NCI-H82 treated with DMSO at 0.1 percent for 48 hours (cell line): ENCODE results near the gene TMC3.
A peak's percentile ranks its signal among the peaks of the same experiment; 100 is the strongest.
"Not testable (repeated sequence)": the region's sequence is repeated elsewhere in the genome, so short reads cannot be mapped to it uniquely, and the experiment has no call there.

Experiments
- DNase-seq: peaks from one replicate; lab custom pipeline; 2025; ENCODE audit not compliant: unreplicated experiment; lab: John Stamatoyannopoulos, UW

The TMC3 gene

DNA sequence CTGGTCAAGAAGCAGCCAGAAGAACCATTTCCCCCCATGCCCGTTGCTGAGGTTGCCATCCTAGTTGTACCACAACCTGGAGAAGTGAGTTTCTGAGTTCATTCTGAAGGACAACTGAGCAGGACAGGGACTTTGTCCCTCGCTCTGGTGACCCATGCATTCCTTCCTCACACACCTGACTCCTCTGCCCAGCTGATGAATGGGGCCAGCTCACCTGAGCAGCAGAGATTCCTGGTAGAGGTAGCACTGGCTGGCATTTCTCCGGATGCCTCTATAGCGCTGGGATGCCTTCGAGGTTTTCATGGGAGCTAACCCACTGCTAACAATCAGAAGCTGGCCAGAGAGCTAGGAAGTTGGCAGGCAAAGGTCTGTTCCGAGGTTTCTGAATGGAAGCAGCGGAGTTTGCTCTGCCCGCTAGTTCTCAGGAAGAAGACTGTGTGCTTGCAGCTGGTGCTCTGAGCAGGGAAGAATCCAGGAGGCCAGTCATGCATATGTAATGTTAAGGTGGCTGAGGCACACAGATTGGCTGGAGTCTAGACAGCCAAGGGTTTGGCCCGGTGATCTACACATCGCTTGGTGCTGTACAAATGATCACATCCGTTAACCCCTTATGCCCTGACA is at the start of gene TMC3:
TMC3 (minus strand) TSS at position 439 of the 621 bp plus-strand sequence; CDS start at position 303, 136 bp downstream.
- no peak for DNase-seq

DNA sequence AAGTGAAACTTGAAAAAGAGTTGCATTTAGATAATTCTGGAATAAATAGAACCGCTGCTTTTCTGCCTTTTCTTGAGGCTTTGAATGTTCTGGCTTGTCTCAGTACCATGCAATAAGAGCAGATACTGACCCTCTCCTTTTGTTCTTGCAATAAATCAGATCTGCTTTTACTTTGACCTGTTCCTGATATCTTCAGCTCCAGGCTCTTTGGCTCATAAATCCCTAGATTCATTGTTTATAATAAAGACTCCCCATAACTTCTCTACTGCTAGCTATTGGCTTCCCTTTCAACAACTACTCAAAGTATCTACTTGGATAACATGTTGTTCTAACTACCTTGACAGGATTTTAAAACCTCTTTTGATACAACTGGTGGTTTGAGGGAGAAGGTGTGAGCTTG is 47.4 kb upstream of the TMC3 start:
- no peak for DNase-seq

DNA sequence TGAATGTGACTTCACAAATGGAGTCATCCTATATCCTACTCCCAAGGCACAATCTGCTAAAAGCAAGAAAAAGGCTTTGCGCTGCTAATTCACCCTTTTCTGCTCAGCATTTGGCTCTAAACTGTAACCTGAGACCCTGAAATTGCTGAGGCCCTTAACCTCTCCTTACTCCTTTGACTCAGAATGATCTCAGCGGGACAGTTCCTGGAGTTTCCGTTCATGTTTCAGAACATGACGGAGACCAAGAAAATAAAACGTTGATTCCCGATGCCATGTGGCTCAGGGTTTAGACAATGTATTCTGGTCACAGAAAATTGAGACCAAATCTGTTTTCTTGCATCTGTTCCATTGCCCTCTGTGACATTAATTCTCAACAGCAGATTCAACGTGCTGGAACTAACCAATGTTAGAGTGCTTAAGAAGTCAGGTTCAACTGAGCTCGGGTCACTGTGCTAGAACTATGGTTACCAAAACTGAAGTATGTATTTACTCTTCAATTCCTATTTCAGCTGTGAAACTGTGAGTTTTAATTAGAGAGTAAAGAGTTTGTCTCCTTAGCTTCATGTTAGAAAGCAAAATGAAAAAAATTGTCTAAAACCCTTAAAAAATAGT is 45.4 kb upstream of the TMC3 start:
- no peak for DNase-seq

DNA sequence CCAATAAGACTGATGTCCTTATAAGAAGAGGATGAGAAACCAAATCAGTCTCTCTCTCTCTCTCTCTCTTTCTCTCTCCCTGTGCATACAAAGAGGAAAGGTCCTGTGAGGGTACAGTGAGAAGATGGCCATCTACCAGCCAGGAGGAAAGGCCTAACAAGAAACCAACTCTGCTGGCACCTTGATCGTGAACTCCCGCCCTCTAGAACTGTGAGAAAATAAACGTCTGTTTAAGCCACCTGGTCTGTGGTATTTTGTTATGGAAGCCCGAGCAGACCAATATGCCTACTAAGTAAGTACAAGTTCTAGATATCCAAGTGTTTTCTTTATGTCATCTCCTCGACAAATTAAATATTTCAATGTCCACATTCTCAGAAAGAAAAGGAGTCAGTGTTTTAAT is 44.9 kb upstream of the TMC3 start:
- DNase-seq = no peak

DNA sequence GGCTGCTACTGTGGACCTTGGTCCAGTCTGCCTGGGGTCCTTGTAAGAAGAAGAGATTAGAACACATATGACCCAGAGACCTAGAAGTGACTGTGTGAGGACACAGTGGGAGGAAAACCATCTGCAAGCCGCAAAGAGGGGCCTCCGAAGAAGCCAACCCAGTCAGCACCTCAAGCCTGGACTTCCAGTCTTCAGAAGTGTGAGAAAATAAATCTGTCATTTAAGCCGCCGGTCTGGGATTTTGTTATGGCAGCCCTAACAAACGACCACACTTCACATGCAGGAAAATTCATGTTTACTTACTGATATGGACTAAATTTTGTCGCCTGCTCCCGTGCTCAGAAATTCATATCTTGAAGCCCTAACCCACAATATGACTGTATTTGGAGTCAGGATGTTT is 44.4 kb upstream of the TMC3 start:
- no peak for DNase-seq

DNA sequence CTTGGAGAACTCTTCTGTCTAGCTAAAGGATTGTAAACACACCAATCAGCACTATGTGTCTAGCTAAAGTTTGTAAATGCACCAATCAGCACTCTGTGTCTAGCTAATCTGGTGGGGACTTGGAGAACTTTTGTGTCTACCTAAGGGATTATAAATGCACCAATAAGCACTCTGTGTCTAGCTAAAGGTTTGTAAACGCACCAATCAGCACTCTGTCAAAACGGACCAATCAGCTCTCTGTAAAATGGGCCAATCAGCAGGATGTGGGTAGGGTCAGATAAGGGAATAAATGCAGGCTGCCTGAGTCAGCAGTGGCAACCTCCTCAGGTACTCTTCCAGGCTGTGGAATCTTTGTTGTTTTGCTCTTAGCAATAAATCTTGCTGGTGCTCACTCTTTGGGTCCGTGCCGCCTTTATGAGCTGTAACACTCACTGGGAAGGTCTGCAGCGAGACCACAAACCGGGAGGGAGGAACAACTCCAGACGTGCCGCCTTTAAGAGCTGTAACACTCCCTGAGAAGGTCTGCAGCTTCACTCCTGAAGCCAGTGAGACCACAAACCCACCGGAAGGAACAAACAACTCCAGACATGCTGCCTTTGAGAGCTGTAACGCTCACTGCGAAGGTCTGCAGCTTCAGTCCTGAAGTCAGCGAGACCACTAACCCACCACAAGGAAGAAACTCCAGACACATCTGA is 40.4 kb upstream of the TMC3 start:
- not testable (repeated sequence) for DNase-seq

DNA sequence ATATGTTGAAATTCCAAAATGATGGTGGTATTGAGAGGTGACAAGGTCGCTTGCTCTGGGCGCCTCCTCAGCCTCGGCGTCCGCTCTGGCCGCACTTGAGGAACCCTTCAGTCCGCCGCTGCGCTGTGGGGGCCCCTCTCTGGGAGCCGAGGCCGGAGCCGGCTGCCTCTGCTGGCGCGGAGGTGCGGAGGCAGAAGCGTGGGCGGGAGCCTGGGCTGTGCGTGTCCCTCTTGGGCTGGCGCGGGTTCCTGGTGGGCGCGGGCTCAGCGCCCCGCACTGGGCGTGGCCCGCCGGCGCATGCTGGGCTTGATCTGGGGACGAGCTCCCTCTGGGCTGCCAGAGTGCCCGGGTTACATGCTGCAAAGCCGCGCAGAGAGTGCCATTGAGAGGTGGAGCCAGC is 39.8 kb upstream of the TMC3 start:
- DNase-seq = no peak

DNA sequence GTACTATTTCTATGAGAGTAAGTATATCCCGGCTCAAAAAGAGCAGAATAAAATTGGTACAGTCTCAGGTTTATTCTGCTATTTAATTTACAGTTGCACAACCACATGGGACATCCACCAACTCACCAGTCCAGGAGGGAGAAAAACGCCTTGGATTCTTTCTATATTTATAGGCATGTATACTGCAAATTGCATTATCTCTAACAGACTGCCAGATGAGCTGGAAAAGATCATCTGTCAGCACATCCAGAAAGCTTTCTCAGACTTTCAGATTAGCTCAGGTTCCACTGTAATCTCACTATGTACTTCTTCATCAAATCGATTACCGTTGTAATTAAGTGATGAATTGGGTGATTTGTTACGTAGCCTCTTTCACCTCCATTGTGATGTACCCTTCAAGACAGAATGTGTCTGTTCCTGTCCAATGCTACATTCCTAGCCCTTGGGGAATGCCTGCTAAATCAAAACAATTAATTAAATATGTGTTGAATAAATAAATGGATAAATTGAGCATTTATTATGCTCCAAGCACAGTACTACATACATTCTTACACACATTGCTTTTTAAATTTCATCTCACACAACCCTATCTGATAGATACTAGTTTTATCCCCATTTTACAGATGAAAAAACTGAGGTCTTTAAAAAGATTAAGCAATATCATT is 38.1 kb upstream of the TMC3 start:
- peak; percentile 71 for DNase-seq

DNA sequence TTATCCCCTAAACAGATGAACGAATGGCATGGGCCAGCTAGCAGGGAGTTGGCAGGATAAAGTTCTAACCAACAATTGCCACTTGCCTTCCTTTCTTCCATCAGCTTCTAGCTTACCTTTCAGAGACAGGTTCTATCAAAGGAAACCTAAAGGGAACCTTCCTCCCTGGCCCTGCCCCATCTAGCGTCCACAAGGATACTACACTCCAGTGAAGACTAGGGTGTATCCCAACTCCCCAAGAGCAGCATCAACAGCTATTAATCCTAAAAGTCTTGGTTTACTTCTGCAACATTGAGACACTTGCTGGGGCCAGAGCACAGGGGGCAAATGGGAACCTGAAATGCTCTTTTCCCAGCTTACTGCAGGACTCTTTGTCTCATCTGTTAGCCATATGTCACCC is 37.0 kb upstream of the TMC3 start:
- DNase-seq = peak; percentile 20

DNA sequence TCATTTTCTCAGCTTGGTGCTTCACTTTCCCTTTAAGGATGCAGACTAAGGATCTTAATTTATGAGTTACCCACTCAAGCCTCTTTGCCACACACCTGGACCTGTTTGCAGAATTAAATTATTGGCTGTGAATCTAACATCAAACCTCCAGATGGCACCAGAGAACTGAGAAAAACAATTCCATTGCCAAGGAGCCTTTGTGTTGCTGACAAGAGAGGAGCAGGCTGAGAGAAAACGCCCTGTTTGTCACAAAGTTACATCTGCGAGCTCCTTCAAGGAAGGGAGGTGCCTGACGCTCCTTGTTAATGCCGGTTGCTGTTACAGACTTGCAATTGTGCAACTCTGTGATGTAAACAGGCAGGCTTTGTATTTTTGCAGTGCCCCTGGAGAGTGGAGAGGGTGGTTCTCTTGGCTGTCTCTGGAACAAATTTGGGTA is 36.3 kb upstream of the TMC3 start:
- DNase-seq = peak; percentile 36

DNA sequence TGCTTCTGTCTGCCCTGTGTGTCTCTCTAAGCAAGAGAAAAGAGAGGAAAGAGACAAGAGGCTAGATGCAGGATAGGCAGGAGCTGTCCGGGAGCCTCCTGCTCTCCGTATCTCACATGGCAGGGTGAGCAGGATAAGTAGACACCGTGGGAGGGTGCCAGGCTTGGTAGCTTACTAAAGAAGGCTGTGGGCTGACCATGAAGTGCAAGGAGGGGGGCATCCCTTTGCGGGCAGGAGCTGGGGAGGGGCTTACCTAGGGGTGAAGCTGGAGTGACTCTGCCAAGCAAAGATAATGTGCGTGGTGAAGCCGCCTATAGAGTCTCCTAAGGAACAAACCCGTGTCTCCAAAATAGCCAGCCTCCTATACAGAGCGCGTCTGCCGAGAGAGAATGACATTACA is 33.7 kb upstream of the TMC3 start:
- no peak for DNase-seq

DNA sequence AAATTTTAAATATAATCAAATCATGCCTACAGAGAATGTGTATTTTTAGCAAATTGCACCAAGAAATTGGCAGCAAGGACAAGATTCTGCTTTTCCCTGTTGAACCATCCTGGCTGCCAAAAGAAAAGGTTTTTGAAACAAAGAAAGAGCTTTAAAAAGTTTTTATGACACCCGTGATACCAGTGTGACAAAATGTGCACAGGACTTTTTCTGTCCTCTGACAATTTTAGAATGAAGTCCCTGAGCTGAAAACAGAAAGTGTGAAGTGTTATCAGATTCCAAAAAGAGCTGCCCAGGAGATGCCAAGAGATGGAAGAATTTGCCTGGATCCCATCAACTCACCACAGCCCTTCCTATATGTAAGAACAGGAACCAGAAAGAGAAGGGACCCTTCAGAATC is 33.2 kb upstream of the TMC3 start:
- no peak for DNase-seq

DNA sequence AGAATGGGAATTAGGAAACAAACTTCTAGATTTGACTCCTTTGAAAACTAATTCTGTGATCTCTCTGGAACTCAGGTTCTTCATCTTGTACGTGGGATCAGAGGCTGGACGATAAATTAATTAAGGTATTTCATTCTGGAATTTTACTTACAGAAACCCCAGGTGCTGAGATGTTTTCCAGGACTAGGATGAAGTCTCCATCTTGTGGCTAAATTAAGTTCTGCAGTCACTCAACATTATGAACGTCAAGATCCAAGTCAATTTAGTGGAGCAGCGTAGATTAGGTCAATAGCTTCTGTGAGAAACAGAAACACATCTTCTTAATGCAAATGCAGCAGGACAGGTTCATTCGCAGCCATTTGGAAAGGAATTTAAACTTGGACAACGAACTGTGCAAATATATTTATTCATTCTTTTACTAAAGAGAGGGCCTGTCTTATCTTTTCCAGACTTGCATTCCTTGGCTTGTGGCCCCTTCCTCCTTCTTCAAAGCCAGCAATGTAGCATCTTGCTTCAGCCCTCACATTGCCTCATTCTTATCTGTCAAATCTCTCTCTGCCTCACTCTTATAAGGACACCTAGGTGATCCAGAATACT is 26.7 kb upstream of the TMC3 start:
- DNase-seq = peak; percentile 13

DNA sequence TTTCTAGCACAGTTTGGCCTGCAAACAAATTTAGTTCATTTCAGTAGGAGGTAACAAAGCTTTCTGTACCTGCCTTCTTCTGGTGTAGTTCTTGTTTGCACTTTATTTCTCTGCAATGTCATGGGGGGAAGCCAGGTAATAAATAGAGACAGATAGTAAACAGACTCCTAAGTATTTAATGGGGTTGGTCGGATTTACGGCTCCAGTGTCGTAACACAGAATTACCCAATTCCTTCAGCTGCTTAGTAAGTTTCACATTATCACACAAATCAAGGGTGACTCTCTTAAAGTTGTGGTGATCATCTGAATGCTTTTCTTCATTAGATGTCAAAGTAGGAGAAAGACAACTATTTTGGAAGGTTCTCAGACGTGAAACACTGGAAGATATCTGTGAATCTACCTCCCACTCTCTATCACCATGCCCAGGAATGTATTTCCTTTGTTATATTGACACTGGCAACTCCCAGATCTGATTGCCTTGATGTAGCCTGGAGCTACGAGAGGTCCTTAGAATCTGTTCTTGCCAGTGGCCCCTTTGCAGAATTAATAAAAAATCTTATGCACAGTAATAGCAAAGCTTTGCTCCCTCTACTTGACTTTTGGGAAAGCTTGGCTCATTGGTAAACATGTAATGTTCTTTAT is 25.0 kb upstream of the TMC3 start:
- no peak for DNase-seq

DNA sequence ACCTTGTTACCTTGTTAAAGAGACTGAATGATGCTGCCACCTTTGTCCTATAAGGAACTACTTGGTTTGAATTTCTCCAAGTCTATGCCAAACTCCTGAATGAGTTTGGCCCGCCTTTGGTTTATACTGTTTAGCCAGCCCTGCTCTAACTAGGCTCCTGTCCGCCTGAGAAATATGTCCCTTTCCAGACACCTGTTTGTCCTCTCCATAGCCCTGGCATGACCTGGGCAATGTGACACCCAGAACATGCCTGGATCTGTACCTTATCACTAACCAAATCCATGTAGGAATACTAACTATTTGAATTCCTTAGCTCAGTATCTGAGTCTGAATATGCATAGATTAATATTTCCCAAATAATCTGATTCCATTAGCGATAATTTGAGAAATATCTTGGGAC is 24.4 kb upstream of the TMC3 start:
- DNase-seq = no peak

DNA sequence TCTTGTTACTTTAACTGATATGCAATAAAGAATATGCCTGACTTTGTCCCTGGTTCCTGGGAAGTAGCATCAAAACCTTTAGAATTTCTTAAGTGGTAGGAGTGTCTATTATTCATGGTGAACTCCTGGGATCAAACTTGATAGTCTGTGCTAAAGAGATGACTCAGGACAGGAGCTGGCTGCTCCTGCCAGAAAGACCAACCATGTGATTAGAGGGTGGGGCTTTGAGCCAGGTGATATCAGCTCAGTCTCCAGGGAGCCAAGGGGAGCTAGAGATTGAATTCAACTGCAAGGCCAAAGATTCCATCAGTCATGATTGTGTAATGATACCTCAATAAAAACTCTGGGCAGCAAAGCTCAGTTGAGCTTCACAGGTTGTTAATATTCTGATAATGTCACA is 20.6 kb upstream of the TMC3 start:
- no peak for DNase-seq

DNA sequence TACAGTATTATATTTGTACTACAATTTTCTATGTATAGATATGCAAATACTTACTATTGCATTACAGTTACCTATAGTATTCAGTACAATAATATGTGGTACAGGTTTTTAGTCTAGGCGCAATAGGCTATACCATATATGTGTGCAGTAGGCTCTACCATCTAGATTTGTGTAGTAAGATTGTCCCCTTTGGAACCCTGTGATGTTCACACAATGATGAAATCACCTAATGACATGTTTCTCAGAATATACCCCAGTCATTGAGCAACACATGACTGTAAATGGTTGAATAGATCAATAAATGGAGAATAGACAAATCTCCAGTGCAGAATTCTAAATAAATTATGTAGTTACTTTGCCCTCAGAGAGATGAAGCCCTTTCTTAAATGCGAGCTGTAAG is 17.6 kb upstream of the TMC3 start:
- DNase-seq = no peak

DNA sequence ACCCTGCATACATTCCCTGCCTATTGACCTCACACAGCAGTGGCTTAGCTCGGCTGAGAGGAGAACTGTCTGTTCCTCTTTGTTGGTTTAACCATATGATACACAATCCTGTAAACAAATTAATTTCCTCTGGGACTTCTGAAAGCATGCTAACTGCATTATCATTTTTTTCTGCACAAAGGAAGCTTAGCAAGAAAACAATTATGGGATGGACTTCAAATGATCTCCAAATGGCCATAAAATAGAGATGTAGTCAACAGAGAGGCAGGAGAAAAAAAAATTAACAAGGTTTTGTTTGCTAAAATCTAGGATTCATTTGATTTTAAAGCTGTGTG is 14.4 kb upstream of the TMC3 start:
- DNase-seq = no peak

DNA sequence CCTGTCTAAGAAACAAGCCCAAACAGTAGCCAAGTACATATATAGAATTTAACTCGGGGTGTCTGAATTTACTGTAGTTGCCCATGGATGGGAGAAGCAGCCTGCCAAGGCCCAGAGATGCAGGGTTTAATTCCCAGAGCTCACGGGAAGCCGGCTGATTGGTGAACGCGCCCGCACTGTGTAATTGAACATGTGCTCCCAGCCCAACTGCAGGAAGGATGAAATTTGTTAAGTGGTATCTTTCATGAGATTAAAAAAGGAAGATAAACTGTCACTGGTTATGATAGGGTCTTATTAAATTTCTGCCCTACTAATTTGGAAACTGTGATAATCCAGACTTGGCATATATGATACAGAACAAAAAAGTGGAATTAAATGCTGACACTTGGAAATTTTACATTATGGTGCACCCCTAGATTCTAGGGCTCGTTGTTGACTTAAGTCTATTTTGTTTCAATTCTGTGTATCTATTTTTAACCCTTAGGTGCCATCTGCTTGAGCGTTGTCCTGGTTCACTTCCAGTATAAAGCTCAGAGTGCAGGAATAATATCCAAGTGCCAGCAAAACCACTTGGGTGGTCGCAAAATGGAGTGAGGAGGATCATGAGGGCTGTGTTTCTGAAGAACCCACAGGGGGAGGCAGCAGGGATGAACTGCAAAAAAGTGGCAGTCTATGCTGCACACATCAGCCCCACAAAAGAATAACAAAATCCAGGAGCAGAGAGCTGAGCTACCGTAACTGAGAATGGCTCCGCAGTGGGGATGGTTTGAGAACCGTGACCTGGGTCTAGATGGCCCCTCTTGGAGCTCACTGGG is 13.8 kb upstream of the TMC3 start:
- DNase-seq = no peak

DNA sequence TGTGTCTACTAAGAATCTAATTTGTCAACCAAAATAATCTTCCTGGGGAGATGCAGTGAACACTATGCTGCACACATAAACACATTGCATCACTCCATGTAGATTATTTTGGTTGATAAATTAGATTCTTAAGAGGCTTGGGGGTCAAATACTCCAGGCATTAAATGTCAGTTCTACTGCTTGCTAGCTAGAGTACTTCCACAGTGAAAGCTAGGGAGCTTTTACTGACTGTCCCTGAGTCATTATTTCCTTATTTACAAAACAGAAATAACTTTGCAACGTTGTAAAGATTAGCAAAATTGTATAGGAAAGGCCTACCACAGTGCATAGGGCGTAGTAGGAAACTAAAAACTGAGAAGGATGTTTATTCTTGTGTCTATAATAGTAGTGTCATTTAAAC is 12.9 kb upstream of the TMC3 start:
- DNase-seq = no peak

DNA sequence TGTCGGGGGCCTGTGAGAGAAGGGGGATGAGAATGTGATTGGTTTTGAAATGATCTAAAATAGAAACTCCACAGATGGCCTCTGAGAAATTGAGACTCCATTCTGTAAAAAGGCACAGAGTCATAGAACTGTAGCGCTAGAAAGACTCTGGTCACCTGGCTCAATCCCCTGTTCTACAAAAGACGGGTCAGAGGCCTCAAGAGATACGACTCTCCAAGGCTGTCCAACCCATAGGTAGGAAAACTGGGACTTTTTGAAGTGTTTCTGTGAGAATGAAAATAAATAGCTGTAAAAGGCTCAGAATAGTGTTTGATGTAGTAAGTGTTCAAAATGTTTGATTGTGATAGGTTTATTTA is 11.7 kb upstream of the TMC3 start:
- no peak for DNase-seq
